SJCRH30 (cell line): ENCODE measurements around the gene SMPD2. TPM values are rescaled to one million over a fixed set of nuclear protein-coding genes. Genes with fewer than 3 reads are reported as not detected.
"Not testable (repeated sequence)": the region's sequence is repeated elsewhere in the genome, so short reads cannot be mapped to it uniquely, and the experiment has no call there.

Source experiments
- DNase-seq, 2 experiments: peaks; one replicate each; pipeline ENCODE4 v3.0.0-alpha.2; 2015 to 2020
- H3K27ac ChIP-seq: fragments of 250-450 bp; sonication (Bioruptor Pico); 2 replicates; pipeline ENCODE4 v1.5.1; 2020; ENCODE audit warnings: mild to moderate bottlenecking, moderate library complexity
- H3K27me3 ChIP-seq: fragments of 250-450 bp; sonication (Bioruptor Pico); 2 replicates; pipeline ENCODE4 v1.5.1; 2020; ENCODE audit warnings: mild to moderate bottlenecking, moderate library complexity
- H3K36me3 ChIP-seq: fragments of 250-450 bp; sonication (Bioruptor Pico); 2 replicates; pipeline ENCODE4 v1.5.1; 2020; ENCODE audit warnings: mild to moderate bottlenecking, moderate library complexity
- H3K4me1 ChIP-seq: fragments of 250-450 bp; sonication (Bioruptor Pico); 2 replicates; pipeline ENCODE4 v1.5.1; 2020; ENCODE audit warnings: mild to moderate bottlenecking, moderate library complexity
- H3K4me3 ChIP-seq: fragments of 250-450 bp; sonication (Bioruptor Pico); 2 replicates; pipeline ENCODE4 v1.5.1; 2020; ENCODE audit warnings: mild to moderate bottlenecking, moderate library complexity
- H3K9me3 ChIP-seq: fragments of 250-450 bp; sonication (Bioruptor Pico); replicated peaks from 2 replicates; pipeline ENCODE4 v1.5.1; 2020; ENCODE audit warnings: mild to moderate bottlenecking, moderate library complexity
- total RNA-seq: library from RNA; depleted of rRNA; stranded (reverse); fragments of >200 nt; shearing (Covaris generic); gene quantifications from 2 replicates; pipeline ENCODE4 v1.2.3, GENCODE V29; 2014

Gene SMPD2
- total RNA-seq, 1 experiment from 2014 or later, result 8.2 TPM

DNA sequence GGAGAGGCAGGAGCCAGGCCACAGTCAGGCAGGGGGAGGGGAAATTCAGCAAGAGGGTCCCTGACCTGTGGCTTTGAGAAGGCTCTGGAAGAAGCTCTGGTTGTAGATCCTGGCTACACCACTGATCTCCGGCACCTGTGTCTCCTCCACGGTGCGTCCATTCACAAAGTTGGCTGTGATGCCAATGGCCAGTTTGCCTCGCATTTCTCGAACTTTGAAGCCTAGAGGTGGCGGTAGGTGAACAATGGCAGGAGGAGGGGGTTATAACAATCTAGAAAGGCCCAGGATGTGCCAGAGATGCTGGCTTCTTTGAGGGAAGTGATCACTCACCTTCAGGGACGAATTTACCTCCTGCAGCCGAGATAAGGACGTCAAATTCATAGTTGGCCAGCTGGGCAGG, 11.7 kb downstream of the SMPD2 start:
- peaks cover 2% of the 10 kb centered on the region; the same call in 1 of the 2 replicates for H3K36me3 ChIP-seq
- H3K27me3 ChIP-seq, result no peaks in the 10 kb centered on the region

GRCh38 chr6:109453156-109453555, 12.6 kb downstream of the SMPD2 start:
- Histone ChIP-seq H3K27ac (no peak overlapping the region), H3K4me1 (peaks cover 15% of the 10 kb centered on the region; the same call in 1 of the 2 replicates), H3K27me3 (no peaks in the 10 kb centered on the region), H3K36me3 (peaks cover 2% of the 10 kb centered on the region; the same call in 1 of the 2 replicates), H3K9me3 (no peaks in the 10 kb centered on the region), H3K4me3 (no peak overlapping the region)
- DNase-seq, result no peak

More for the DNA sequence above, 11.7 kb downstream of the SMPD2 start:
- no peaks in the 10 kb centered on the region for H3K9me3 ChIP-seq
- peaks cover 15% of the 10 kb centered on the region; the same call in 1 of the 2 replicates for H3K4me1 ChIP-seq
- no peak overlapping the region for H3K27ac ChIP-seq
- H3K4me3 ChIP-seq, result no peak overlapping the region
- DNase-seq, result no peak

- peaks cover 2% of the 10 kb centered on the region; the same call in 1 of the 2 replicates for H3K36me3 ChIP-seq
- H3K4me3 ChIP-seq, result peak overlapping the region; percentile 99
- no peaks in the 10 kb centered on the region for H3K27me3 ChIP-seq
- peaks cover 15% of the 10 kb centered on the region; the same call in 1 of the 2 replicates for H3K4me1 ChIP-seq
- peak; percentile 91 to 93 for DNase-seq
- H3K9me3 ChIP-seq, result no peaks in the 10 kb centered on the region
- H3K27ac ChIP-seq, result peak overlapping the region; percentile 77
Measured at GRCh38 chr6:109453594-109454495, 13.3 kb downstream of the SMPD2 start.

DNA sequence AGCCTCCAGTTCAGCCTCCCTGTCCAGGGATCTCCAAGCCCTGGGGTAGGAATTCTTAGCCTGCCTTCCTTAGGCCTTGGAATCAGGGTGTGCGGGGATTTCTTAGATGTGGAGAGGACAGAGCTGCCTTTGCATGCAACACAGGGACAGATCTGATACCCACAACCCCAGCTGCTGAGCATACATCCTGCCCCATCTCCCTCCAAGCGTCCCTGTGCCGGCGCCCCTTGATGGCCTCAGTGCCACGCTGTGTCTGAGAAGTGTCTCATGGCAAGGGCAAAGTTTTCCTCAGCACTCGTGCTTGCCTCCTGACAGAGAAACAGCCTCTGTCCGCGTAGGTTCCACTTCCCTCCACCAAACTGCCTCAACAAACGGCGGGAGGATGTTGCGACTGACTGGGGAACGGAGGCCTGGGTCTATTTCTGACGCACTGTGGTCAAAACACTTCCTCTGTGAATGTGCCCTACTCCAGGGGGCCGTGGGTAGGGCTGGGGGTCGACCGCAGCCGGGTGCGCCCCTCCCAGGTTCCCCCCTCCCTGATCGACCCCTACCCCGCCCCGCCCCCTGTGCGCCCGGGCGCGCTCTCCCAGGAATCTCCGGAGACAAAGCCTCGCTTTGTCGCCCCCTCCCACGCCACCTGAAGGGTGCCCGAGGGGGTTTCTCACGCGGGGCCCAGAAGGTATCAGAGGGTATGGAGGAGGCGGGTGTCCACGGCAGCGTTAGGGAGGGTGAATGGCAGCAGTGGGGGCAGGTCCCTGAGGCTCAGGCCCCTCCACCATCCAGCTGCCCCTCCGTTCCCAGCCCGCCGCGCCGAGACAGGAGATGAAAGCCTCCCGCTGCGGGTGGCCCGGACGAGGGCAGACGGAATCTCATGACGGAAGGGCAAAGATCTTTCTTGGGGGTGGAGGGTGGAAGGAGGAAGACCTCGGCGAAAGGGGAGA, 14.2 kb downstream of the SMPD2 start:
- Histone ChIP-seq H3K4me1 (peaks cover 15% of the 10 kb centered on the region; the same call in 1 of the 2 replicates), H3K27ac (peak overlapping the region; percentile 77), H3K4me3 (peak overlapping the region; percentile 99), H3K36me3 (peaks cover 2% of the 10 kb centered on the region; the same call in 1 of the 2 replicates), H3K27me3 (no peaks in the 10 kb centered on the region), H3K9me3 (no peaks in the 10 kb centered on the region)
- peak in 1 of 2 experiments; percentile 40 for DNase-seq

- Histone ChIP-seq H3K4me1 (peaks cover 15% of the 10 kb centered on the region; the same call in 1 of the 2 replicates), H3K27ac (peak within 1 kb of the TSS; percentile 77), H3K9me3 (no peaks in the 10 kb centered on the region), H3K36me3 (peaks cover 2% of the 10 kb centered on the region; the same call in 1 of the 2 replicates), H3K4me3 (peak within 1 kb of the TSS; percentile 99), H3K27me3 (no peaks in the 10 kb centered on the region)
- DNase-seq, result peak; percentile 70 to 71
Measured at GRCh38 chr6:109455437-109456110, 15.1 kb downstream of the SMPD2 start, which contains the start of gene MICAL1. TSS of gene MICAL1 (minus strand) at chr6:109455772. CDS start at chr6:109454196, 1,576 bp downstream.

GRCh38 chr6:109456111-109456583, 15.6 kb downstream of the SMPD2 start:
- H3K27me3 ChIP-seq, result no peaks in the 10 kb centered on the region
- DNase-seq, result no peak
- peaks cover 1% of the 10 kb centered on the region for H3K36me3 ChIP-seq
- no peaks in the 10 kb centered on the region for H3K9me3 ChIP-seq
- H3K4me3 ChIP-seq, result peak overlapping the region; percentile 99
- H3K4me1 ChIP-seq, result peaks cover 15% of the 10 kb centered on the region; the same call in 1 of the 2 replicates
- H3K27ac ChIP-seq, result peak overlapping the region; percentile 60

GRCh38 chr6:109456710-109457561, 16.4 kb downstream of the SMPD2 start:
- H3K27me3 ChIP-seq, result no peaks in the 10 kb centered on the region
- no peaks in the 10 kb centered on the region for H3K9me3 ChIP-seq
- no peak overlapping the region; the same call in 1 of the 2 replicates for H3K27ac ChIP-seq
- peaks cover 15% of the 10 kb centered on the region; the same call in 1 of the 2 replicates for H3K4me1 ChIP-seq
- H3K4me3 ChIP-seq, result peak overlapping the region; percentile 99; the same call in 1 of the 2 replicates
- DNase-seq, result no peak
- H3K36me3 ChIP-seq, result peaks cover 9% of the 10 kb centered on the region

GRCh38 chr6:109457562-109457996, 17.1 kb downstream of the SMPD2 start:
- H3K4me1 ChIP-seq, result peaks cover 15% of the 10 kb centered on the region; the same call in 1 of the 2 replicates
- H3K4me3 ChIP-seq, result no peak overlapping the region
- peaks cover 14% of the 10 kb centered on the region for H3K36me3 ChIP-seq
- H3K27ac ChIP-seq, result no peak overlapping the region
- H3K27me3 ChIP-seq, result no peaks in the 10 kb centered on the region
- no peak for DNase-seq
- no peaks in the 10 kb centered on the region for H3K9me3 ChIP-seq

DNA sequence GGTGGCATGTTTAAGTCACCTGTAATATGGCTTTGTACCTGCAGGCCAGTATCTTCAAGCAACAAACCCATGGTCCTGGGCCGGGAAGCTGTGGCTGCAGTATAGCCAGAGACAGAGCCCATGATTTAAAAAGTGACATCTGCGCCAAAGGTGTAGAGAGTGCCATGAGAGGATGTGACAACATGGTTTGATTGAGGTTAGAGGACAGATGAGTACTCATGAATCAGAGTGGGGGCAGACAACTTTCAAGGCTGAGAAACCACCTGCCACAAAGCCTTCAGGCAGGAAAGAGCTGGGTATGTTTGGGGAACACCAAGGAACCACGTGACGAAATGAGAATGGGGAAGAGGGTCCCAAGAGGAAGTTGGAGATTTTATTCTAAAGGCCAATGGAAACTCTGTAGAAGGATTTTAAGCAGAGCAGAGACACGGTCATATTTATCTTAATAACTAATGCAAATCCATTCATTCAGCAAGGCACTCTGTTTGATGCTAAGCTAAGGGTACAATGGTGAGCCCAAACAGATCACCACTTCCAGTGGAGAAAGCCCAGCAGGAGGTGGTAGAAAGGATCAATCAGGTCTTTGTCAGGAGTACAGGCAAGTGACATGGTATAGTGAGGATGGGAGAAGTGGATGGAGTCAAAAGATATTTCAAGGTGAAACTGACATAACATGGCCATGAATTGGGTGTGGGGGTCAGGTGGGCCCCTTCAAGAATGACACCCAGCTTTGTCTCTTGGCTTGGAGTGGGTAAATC, 18.4 kb downstream of the SMPD2 start:
- DNase-seq, result no peak
- H3K36me3 ChIP-seq, result peaks cover 24% of the 10 kb centered on the region
- no peak overlapping the region for H3K4me3 ChIP-seq
- no peak overlapping the region for H3K27ac ChIP-seq
- no peaks in the 10 kb centered on the region for H3K9me3 ChIP-seq
- 0 out of 2 replicates have a peak, but pooled peaks cover 2% of the 10 kb centered on the region for H3K27me3 ChIP-seq
- H3K4me1 ChIP-seq, result peaks cover 6% of the 10 kb centered on the region; the same call in 1 of the 2 replicates

GRCh38 chr6:109460161-109460829, 19.8 kb downstream of the SMPD2 start:
- Histone ChIP-seq H3K27me3 (0 out of 2 replicates have a peak, but pooled peaks cover 3% of the 10 kb centered on the region), H3K4me3 (no peak overlapping the region), H3K27ac (no peak overlapping the region), H3K4me1 (0 out of 2 replicates have a peak, but pooled peaks cover 5% of the 10 kb centered on the region), H3K9me3 (no peaks in the 10 kb centered on the region), H3K36me3 (peaks cover 38% of the 10 kb centered on the region)
- no peak for DNase-seq

DNA sequence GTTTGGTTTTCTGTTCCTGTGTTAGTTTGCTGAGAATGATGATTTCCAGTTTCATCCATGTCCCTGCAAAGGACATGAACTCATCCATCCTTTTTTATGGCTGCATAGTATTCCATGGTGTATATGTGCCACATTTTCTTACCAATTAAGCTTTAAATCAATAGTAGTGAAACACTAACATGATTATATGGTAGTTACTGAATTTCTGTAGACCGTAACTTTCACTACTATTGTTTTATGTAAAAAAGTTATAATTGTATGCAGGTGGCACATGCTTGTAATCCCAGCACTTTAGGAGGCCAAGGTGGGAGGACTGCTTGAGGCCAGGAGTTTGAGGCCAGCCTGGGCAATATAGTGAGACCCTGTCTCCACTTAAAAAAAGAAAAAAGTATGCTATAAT, 20.7 kb downstream of the SMPD2 start:
- H3K4me3 ChIP-seq, DNase-seq, H3K27me3 ChIP-seq, H3K9me3 ChIP-seq, H3K4me1 ChIP-seq, H3K27ac ChIP-seq: not testable (repeated sequence)
- peaks cover 47% of the 10 kb centered on the region for H3K36me3 ChIP-seq
